NB4 (cell line): ENCODE data around the gene RASA2.

Experiments used
- POLR2A ChIP-seq: IDR thresholded peaks from 2 replicates; pipeline ENCODE4 v1.6.1; 2011; ENCODE audit warnings: mild to moderate bottlenecking; ENCODE audit not compliant: insufficient read length; ENCODE audit errors: extremely low read depth
- TF ChIP-seq, protein P1 (sequence below): IDR thresholded peaks from one replicate; pipeline ENCODE4 v1.5.1; 2012; ENCODE audit warnings: low read depth, low read length

DNA sequence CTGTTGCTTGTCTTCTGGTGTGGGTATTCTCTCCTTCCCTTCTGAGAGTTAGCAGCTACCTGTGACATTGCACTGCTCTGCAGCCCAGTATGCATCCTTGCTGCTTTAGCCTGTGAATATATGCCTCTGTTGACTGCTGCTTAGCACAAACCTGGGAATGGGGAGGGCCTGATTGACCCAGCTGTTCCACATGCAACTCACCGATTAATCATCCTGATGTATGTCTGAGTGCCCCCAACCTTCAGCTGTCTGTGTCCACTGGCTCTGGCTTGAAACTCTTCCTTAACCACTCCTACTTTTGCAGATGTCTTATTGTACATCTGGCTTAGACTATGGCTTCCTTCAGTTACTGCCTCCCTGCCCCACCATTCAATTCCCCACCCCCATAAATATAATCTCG, 119.1 kb downstream of the RASA2 start:
- TF ChIP-seq, protein P1, sequence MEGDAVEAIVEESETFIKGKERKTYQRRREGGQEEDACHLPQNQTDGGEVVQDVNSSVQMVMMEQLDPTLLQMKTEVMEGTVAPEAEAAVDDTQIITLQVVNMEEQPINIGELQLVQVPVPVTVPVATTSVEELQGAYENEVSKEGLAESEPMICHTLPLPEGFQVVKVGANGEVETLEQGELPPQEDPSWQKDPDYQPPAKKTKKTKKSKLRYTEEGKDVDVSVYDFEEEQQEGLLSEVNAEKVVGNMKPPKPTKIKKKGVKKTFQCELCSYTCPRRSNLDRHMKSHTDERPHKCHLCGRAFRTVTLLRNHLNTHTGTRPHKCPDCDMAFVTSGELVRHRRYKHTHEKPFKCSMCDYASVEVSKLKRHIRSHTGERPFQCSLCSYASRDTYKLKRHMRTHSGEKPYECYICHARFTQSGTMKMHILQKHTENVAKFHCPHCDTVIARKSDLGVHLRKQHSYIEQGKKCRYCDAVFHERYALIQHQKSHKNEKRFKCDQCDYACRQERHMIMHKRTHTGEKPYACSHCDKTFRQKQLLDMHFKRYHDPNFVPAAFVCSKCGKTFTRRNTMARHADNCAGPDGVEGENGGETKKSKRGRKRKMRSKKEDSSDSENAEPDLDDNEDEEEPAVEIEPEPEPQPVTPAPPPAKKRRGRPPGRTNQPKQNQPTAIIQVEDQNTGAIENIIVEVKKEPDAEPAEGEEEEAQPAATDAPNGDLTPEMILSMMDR: no peak
- TF ChIP-seq POLR2A: no peak
